ENCODE results near the gene MAX.

GRCh38 chr14:65074449-65075150, 27.7 kb downstream of the MAX start:
- TF ChIP-seq CTCF (IDR thresholded peaks at IDR 0.05) = no peak
- no peak for TF ChIP-seq POLR2A (IDR thresholded peaks at IDR 0.05)

All from right lobe of liver (tissue), 4 donors.